ENCODE measurements around the gene NDRG2.

GRCh38 chr14:21048638-21049037, 23.8 kb upstream of the NDRG2 start:
- no peak for TF ChIP-seq CTCF (IDR thresholded peaks at IDR 0.05 in 2 of 3, conservative IDR thresholded peaks at IDR 0.05 in 1 of 3; ENCODE audit: borderline replicate concordance in 1 of 3, insufficient read depth in 1 of 3, low read depth in 2 of 3, low read length in 2 of 3)
- TF ChIP-seq POLR2AphosphoS5 (IDR thresholded peaks at IDR 0.05; ENCODE audit: low read depth, low read length): no peak
- TF ChIP-seq POLR2A (IDR thresholded peaks at IDR 0.05; ENCODE audit: borderline replicate concordance, extremely low read depth, insufficient read depth, insufficient read length): no peak
- TF ChIP-seq EZH2phosphoT487 (IDR thresholded peaks at IDR 0.05; ENCODE audit: borderline replicate concordance): no peak
- no peak for TF ChIP-seq CEBPB (IDR thresholded peaks at IDR 0.05; ENCODE audit: low read depth)
- TF ChIP-seq TCF7L2 (IDR thresholded peaks at IDR 0.05; ENCODE audit: borderline replicate concordance, extremely low read depth, insufficient read depth, insufficient read length): no peak
- TF ChIP-seq ZBTB33 (IDR thresholded peaks at IDR 0.05; ENCODE audit: extremely low read depth, insufficient replicate concordance, low read length): no peak

All from HCT116 (cell line).